Measurements from ENCODE around the gene SYS1.

DNA sequence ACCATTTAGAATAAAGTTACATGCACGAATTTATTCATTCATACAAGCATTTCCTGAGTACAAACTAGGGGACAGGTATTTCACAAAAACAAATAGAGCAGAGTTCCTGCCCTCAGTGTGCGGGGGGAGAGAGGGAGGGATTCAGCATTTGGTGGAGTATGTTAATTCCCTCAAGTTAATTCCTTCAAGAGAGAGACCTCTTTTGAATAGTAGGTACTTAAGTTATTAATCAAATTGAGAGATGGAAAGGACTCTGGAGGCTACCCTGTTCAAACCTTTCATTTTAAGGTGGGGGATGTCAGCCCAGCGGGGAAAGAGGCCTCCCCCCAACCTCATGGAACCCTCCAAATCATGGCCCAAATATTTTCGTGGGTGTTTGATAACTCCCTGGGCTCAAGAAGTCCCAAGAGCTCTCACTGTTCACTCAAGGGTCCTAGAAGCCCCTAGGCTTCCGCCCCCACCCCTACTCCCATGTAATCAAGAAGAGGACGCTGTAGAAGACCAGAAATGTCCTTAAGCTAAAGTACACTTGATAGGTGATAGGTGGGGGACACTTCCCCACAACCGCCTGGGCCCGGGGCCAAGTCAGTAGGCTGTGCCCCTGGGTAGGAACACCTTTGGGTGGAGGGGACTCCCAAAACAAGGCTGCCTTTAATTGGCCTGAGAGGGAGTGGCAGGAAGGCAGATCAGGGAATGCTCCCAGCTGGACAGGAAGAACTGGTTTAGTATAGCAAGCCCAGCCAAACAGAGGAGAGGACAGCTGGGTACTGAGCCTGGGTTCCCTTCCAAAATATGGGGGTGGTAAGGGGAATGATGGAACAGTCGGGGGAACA lies 17.6 kb upstream of the SYS1 start:
- TF ChIP-seq, protein P1, sequence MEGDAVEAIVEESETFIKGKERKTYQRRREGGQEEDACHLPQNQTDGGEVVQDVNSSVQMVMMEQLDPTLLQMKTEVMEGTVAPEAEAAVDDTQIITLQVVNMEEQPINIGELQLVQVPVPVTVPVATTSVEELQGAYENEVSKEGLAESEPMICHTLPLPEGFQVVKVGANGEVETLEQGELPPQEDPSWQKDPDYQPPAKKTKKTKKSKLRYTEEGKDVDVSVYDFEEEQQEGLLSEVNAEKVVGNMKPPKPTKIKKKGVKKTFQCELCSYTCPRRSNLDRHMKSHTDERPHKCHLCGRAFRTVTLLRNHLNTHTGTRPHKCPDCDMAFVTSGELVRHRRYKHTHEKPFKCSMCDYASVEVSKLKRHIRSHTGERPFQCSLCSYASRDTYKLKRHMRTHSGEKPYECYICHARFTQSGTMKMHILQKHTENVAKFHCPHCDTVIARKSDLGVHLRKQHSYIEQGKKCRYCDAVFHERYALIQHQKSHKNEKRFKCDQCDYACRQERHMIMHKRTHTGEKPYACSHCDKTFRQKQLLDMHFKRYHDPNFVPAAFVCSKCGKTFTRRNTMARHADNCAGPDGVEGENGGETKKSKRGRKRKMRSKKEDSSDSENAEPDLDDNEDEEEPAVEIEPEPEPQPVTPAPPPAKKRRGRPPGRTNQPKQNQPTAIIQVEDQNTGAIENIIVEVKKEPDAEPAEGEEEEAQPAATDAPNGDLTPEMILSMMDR (IDR thresholded peaks at IDR 0.05): no peak
- TF ChIP-seq POLR2A (IDR thresholded peaks at IDR 0.05): no peak
